Measurements from ENCODE around the gene ANKFN1. TPM values are rescaled to one million over a fixed set of nuclear protein-coding genes. Genes with fewer than 3 reads are reported as not detected.

Gene ANKFN1
- not detected in 2 replicates for total RNA-seq

- no peaks in the 10 kb centered on the region for H3K36me3 Mint-ChIP-seq (ENCODE audit: low read depth)
- H3K27me3 Mint-ChIP-seq (ENCODE audit: low read depth), result peaks cover 1% of the 10 kb centered on the region
- no peaks in the 10 kb centered on the region for H3K9me3 Mint-ChIP-seq
- H3K27ac Mint-ChIP-seq, result no peak within 1 kb of the TSS
- H3K4me1 Mint-ChIP-seq (ENCODE audit: low read depth), result no peaks in the 10 kb centered on the region
- H3K4me3 Mint-ChIP-seq (ENCODE audit: low read depth), result no peak within 1 kb of the TSS
- no peak for DNase-seq (ENCODE audit: low spot score)
- intact Hi-C loops (cut with micrococcal nuclease), result no loop called here
These were observed at the start of gene ANKFN1 for GRCh38 chr17:56152874-56153602. ANKFN1 (plus strand) TSS chr17:56153475; CDS start chr17:56212668, 59,193 bp downstream.

- peaks cover 5% of the 10 kb centered on the region for H3K4me1 Mint-ChIP-seq (ENCODE audit: low read depth)
- no peak for DNase-seq (ENCODE audit: low spot score)
- H3K9me3 Mint-ChIP-seq, result no peaks in the 10 kb centered on the region
- intact Hi-C loops (cut with micrococcal nuclease), result no loop called here
- no peak overlapping the region for H3K4me3 Mint-ChIP-seq (ENCODE audit: low read depth)
- peaks cover 8% of the 10 kb centered on the region for H3K27me3 Mint-ChIP-seq (ENCODE audit: low read depth)
- H3K27ac Mint-ChIP-seq, result no peak overlapping the region
- no peaks in the 10 kb centered on the region for H3K36me3 Mint-ChIP-seq (ENCODE audit: low read depth)
These were observed 44.4 kb upstream of the ANKFN1 start for GRCh38 chr17:56108811-56109284.

GRCh38 chr17:56109836-56110235, 43.4 kb upstream of the ANKFN1 start:
- H3K27me3 Mint-ChIP-seq (ENCODE audit: low read depth), result peaks cover 7% of the 10 kb centered on the region
- no peaks in the 10 kb centered on the region for H3K9me3 Mint-ChIP-seq
- intact Hi-C loops (cut with micrococcal nuclease), result no loop called here
- H3K4me3 Mint-ChIP-seq (ENCODE audit: low read depth), result no peak overlapping the region
- peaks cover 5% of the 10 kb centered on the region for H3K4me1 Mint-ChIP-seq (ENCODE audit: low read depth)
- DNase-seq (ENCODE audit: low spot score), result no peak
- H3K27ac Mint-ChIP-seq, result no peak overlapping the region
- no peaks in the 10 kb centered on the region for H3K36me3 Mint-ChIP-seq (ENCODE audit: low read depth)

GRCh38 chr17:56110463-56111135, 42.7 kb upstream of the ANKFN1 start:
- intact Hi-C loops (cut with micrococcal nuclease), result no loop called here
- H3K9me3 Mint-ChIP-seq, result no peaks in the 10 kb centered on the region
- peaks cover 5% of the 10 kb centered on the region for H3K4me1 Mint-ChIP-seq (ENCODE audit: low read depth)
- no peaks in the 10 kb centered on the region for H3K36me3 Mint-ChIP-seq (ENCODE audit: low read depth)
- no peak for DNase-seq (ENCODE audit: low spot score)
- H3K27me3 Mint-ChIP-seq (ENCODE audit: low read depth), result peaks cover 5% of the 10 kb centered on the region
- no peak overlapping the region for H3K27ac Mint-ChIP-seq
- H3K4me3 Mint-ChIP-seq (ENCODE audit: low read depth), result no peak overlapping the region

GRCh38 chr17:56111706-56112485, 41.4 kb upstream of the ANKFN1 start:
- Mint-ChIP-seq H3K27ac (no peak overlapping the region), H3K9me3 (no peaks in the 10 kb centered on the region), H3K36me3 (ENCODE audit: low read depth) (no peaks in the 10 kb centered on the region), H3K4me3 (ENCODE audit: low read depth) (no peak overlapping the region), H3K27me3 (ENCODE audit: low read depth) (peaks cover 5% of the 10 kb centered on the region), H3K4me1 (ENCODE audit: low read depth) (peaks cover 5% of the 10 kb centered on the region)
- no peak for DNase-seq (ENCODE audit: low spot score)
- intact Hi-C loops (cut with micrococcal nuclease), result no loop called here

GRCh38 chr17:56113486-56113885, 39.8 kb upstream of the ANKFN1 start:
- Mint-ChIP-seq H3K36me3 (ENCODE audit: low read depth) (no peaks in the 10 kb centered on the region), H3K27me3 (ENCODE audit: low read depth) (peaks cover 5% of the 10 kb centered on the region), H3K4me1 (ENCODE audit: low read depth) (peaks cover 5% of the 10 kb centered on the region), H3K4me3 (ENCODE audit: low read depth) (no peak overlapping the region), H3K9me3 (no peaks in the 10 kb centered on the region), H3K27ac (no peak overlapping the region)
- intact Hi-C loops (cut with micrococcal nuclease), result no loop called here
- no peak for DNase-seq (ENCODE audit: low spot score)

GRCh38 chr17:56114469-56114868, 38.8 kb upstream of the ANKFN1 start:
- peaks cover 5% of the 10 kb centered on the region for H3K27me3 Mint-ChIP-seq (ENCODE audit: low read depth)

GRCh38 chr17:56119191-56119590, 34.1 kb upstream of the ANKFN1 start:
- Mint-ChIP-seq H3K27me3 (ENCODE audit: low read depth) (no peaks in the 10 kb centered on the region), H3K4me1 (ENCODE audit: low read depth) (no peaks in the 10 kb centered on the region), H3K4me3 (ENCODE audit: low read depth) (no peak overlapping the region), H3K9me3 (no peaks in the 10 kb centered on the region), H3K36me3 (ENCODE audit: low read depth) (no peaks in the 10 kb centered on the region), H3K27ac (no peak overlapping the region)
- DNase-seq (ENCODE audit: low spot score), result no peak
- intact Hi-C loops (cut with micrococcal nuclease), result no loop called here

More at GRCh38 chr17:56114469-56114868, 38.8 kb upstream of the ANKFN1 start:
- H3K36me3 Mint-ChIP-seq (ENCODE audit: low read depth), result no peaks in the 10 kb centered on the region
- intact Hi-C loops (cut with micrococcal nuclease), result no loop called here
- no peak overlapping the region for H3K4me3 Mint-ChIP-seq (ENCODE audit: low read depth)
- peaks cover 5% of the 10 kb centered on the region for H3K4me1 Mint-ChIP-seq (ENCODE audit: low read depth)
- DNase-seq (ENCODE audit: low spot score), result no peak
- H3K9me3 Mint-ChIP-seq, result no peaks in the 10 kb centered on the region
- no peak overlapping the region for H3K27ac Mint-ChIP-seq

GRCh38 chr17:56119936-56120335, 33.3 kb upstream of the ANKFN1 start:
- DNase-seq (ENCODE audit: low spot score), result no peak
- intact Hi-C loops (cut with micrococcal nuclease), result no loop called here
- Mint-ChIP-seq H3K4me1 (ENCODE audit: low read depth) (no peaks in the 10 kb centered on the region), H3K9me3 (no peaks in the 10 kb centered on the region), H3K36me3 (ENCODE audit: low read depth) (no peaks in the 10 kb centered on the region), H3K27me3 (ENCODE audit: low read depth) (no peaks in the 10 kb centered on the region), H3K4me3 (ENCODE audit: low read depth) (no peak overlapping the region), H3K27ac (no peak overlapping the region)

- intact Hi-C loops (cut with micrococcal nuclease), result no loop called here
- no peaks in the 10 kb centered on the region for H3K36me3 Mint-ChIP-seq (ENCODE audit: low read depth)
These were observed 31.9 kb upstream of the ANKFN1 start for GRCh38 chr17:56121191-56122051.

GRCh38 chr17:56125830-56126819, 27.1 kb upstream of the ANKFN1 start:
- intact Hi-C loops (cut with micrococcal nuclease), result loop anchor here (5.0 kb wide), 1 partner anchor 191 kb away; no protein-coding TSS in a partner anchor
- DNase-seq (ENCODE audit: low spot score), result no peak
- H3K4me3 Mint-ChIP-seq (ENCODE audit: low read depth), result no peak overlapping the region
- H3K27me3 Mint-ChIP-seq (ENCODE audit: low read depth), result peaks cover 8% of the 10 kb centered on the region
- no peak overlapping the region for H3K27ac Mint-ChIP-seq
- H3K9me3 Mint-ChIP-seq, result no peaks in the 10 kb centered on the region
- H3K36me3 Mint-ChIP-seq (ENCODE audit: low read depth), result no peaks in the 10 kb centered on the region
- no peaks in the 10 kb centered on the region for H3K4me1 Mint-ChIP-seq (ENCODE audit: low read depth)

More at GRCh38 chr17:56121191-56122051, 31.9 kb upstream of the ANKFN1 start:
- no peaks in the 10 kb centered on the region for H3K9me3 Mint-ChIP-seq
- H3K4me1 Mint-ChIP-seq (ENCODE audit: low read depth), result no peaks in the 10 kb centered on the region
- no peaks in the 10 kb centered on the region for H3K27me3 Mint-ChIP-seq (ENCODE audit: low read depth)
- H3K27ac Mint-ChIP-seq, result no peak overlapping the region
- no peak overlapping the region for H3K4me3 Mint-ChIP-seq (ENCODE audit: low read depth)
- no peak for DNase-seq (ENCODE audit: low spot score)

Data from activated T-helper 2 cell treated with anti-CD3 and anti-CD28 coated beads, Interferon-gamma antibody, Interleukin-2, Interleukin-4, amounts not matched to agents 10 μg/mL and 5 μg/mL and 100 μg/mL, durations not matched to agents 14 hours and 24 hours and 36 hours (primary cell).